Heart right ventricle (tissue), 16 donors: Measurements from ENCODE around the gene TRAPPC3. TPM values are rescaled to one million over a fixed set of nuclear protein-coding genes. Genes with fewer than 3 reads are reported as not detected.
A peak's percentile ranks its signal among the peaks of the same experiment; 100 is the strongest.

Experiments
- ATAC-seq, 8 donors: fragments of 200-7000 bp; cut with Tn5 transposase; one replicate each; pipeline ENCODE4 v1.9.1; 2020; ENCODE audit warnings: mild to moderate bottlenecking in 8 of 8, moderate library complexity in 8 of 8, moderate number of reproducible peaks in 1 of 8
- DNase-seq, 2 donors: peaks; one replicate each; pipeline ENCODE4 v3.0.0-alpha.2; 2020
- H3K27ac ChIP-seq, 10 donors: fragments of 200-600 bp; sonication (generic) in 2 of 10; one replicate each; pipeline versions ENCODE4 v1.5.0 to v1.8.0; 2020 to 2022; ENCODE audit warnings: mild to moderate bottlenecking in 3 of 10
- H3K27me3 ChIP-seq, 7 donors: fragments of 200-600 bp; one replicate each; pipeline ENCODE4 v1.8.0; 2021 to 2022; ENCODE audit warnings: mild to moderate bottlenecking in 2 of 7
- H3K36me3 ChIP-seq, 9 donors: fragments of 200-600 bp; sonication (generic) in 1 of 9; one replicate each; pipeline versions ENCODE4 v1.5.0 to v1.8.0; 2020 to 2022; ENCODE audit warnings: mild to moderate bottlenecking in 2 of 9
- H3K4me1 ChIP-seq, 9 donors: fragments of 200-600 bp; sonication (generic) in 1 of 9; one replicate each; pipeline versions ENCODE4 v1.5.0 to v1.8.0; 2020 to 2022; ENCODE audit warnings: mild to moderate bottlenecking in 4 of 9
- H3K4me3 ChIP-seq, 10 donors: fragments of 200-600 bp; sonication (generic) in 2 of 10; one replicate each; pipeline versions ENCODE4 v1.5.0 to v1.8.0; 2020 to 2022; ENCODE audit warnings: mild to moderate bottlenecking in 7 of 10, moderate library complexity in 2 of 10
- H3K9me3 ChIP-seq, 11 donors: fragments of 200-600 bp in 10 of 11; sonication (generic) in 2 of 11; one replicate each; pipeline versions ENCODE4 v1.5.0 to v1.8.0; 2013 to 2022; ENCODE audit warnings: mild to moderate bottlenecking in 2 of 11, control low read depth in 1 of 11, moderate library complexity in 1 of 11
- CTCF ChIP-seq, 9 donors: fragments of 200-600 bp; sonication (generic) in 2 of 9; IDR thresholded peaks; one replicate each; pipeline versions ENCODE4 v1.5.0 to v1.8.0; 2021 to 2022; ENCODE audit warnings: antibody characterized with exemption in 9 of 9, mild to moderate bottlenecking in 5 of 9, moderate library complexity in 1 of 9
- WGBS, 2 donors: extraction: QIAGEN DNeasy Blood & Tissue Kit; methylation state at CpG; one replicate each; pipeline ENCODE4 v1.1.7; 2013; ENCODE audit warnings: inconsistent platforms in 1 of 2; 5-methylcytosine and 5-hydroxymethylcytosine counted together
- intact Hi-C, 10 donors: fragments of 100-400 bp; cut with DNase I; formaldehyde crosslinking; loops; one replicate each; pipeline versions ENCODE4 v1.11.1 to v1.14.2; 2022
- polyA plus RNA-seq, 2 donors: library from polyadenylated mRNA; stranded (reverse); fragments of 200-250 nt; gene quantifications; one replicate each; pipeline ENCODE4 v1.2.3, GENCODE V29; 2013
- total RNA-seq, 10 donors: library from RNA; stranded (reverse); fragmentation: NEBNext Ultra II Directional in 3 of 10; extraction: Animal tissue kit (Norgen Biotek cat#: 25700) in 3 of 10; gene quantifications; one replicate each; pipeline versions ENCODE4 v1.2.1 to v1.2.4, GENCODE V29; 2021 to 2023
- donor health status: Arrhythmogenic right ventricular cardiomyopathy.
- donor health status: ischemic (EF 13 %, LVEDD 7.1; RV severe dilation, severe dysfunction).
- donor health status: healthy with polysubstance abuse.
- donor health status: DM: no; HTN: yes; CAD: no.
- donor health status: DM: no; HTN: no; CAD: no.
- donor health status: ischemic (EF 25% LVEDD 6.9; RV normal size, moderate dysfunction).
- donor health status: ischemic (EF 25% LVEDD 5.7; RV mildly dilated, moderate dysfunction).
- donor health status: healthy.
- donor health status: DM: yes; HTN: yes; CAD: no.
- donor health status: Ischemic cardiomyopathy.
- donor health status: ischemic (EF 35%, LVEDD 5.7; RV mildly dilated, moderate dysfunction).
- donor health status: nonischemic (EF 11% LVEDD 7.7; RV severe dilation, severe dysfunction).
- donor health status: DM: yes; HTN: yes; CAD: no.
- donor health status: PGD.
- donor health status: ischemic (EF 29% LVEDD 5.4; RV normal size, mild dysfunction).
- donor health status: nonischemic (EF 23%, LVEDD 6.1; RV moderate dilation, normal function).

TRAPPC3 gene
- total and polyA plus RNA-seq, 12 donors = 33.6 to 73.8 (median 48.4) TPM

DNA sequence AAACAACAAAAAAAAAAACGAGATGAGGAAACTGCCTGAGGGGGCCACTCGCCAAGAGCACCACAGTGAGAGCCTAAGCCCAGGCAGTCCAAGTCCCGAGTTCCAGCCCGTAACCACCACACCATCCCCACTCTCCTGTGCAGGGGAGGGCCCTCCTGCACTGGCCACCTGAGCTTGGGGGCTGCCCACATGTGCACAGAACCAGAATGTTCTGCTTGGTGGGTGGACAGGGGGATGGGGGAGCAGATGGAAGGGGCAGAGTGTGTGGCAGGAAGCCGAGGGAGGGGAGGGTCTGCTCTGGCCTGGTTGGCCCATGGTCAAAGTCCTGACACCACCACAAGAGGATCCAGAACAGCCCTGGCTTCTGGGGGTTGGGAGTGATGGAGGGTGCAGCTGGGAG lies 43.0 kb downstream of the TRAPPC3 start:
- Histone ChIP-seq H3K9me3 (no peaks in the 10 kb centered on the region), H3K4me3 (no peak overlapping the region), H3K36me3 (no peaks in the 10 kb centered on the region), H3K4me1 (peaks cover 0 to 4% (median 0%) of the 10 kb centered on the region in 9 donors), H3K27ac (no peak overlapping the region), H3K27me3 (no peaks in the 10 kb centered on the region)
- DNase-seq (no peak), ATAC-seq (no peak)
- intact Hi-C loops = loop anchor here in 3 of 10 donors (10.0 kb wide), 2 partner anchors 79 to 319 kb away; no protein-coding TSS in a partner anchor
- TF ChIP-seq CTCF (IDR thresholded peaks at IDR 0.05) = no peak
- 42 to 43% methylated on average over 5 of the region's 5 CpGs for WGBS, 2 donors

GRCh38 chr1:36101546-36101945 lies 47.7 kb downstream of the TRAPPC3 start:
- H3K27ac ChIP-seq = no peak overlapping the region
- TF ChIP-seq CTCF (IDR thresholded peaks at IDR 0.05) = no peak
- peaks cover 0 to 5% (median 0%) of the 10 kb centered on the region in 9 donors for H3K36me3 ChIP-seq
- no peaks in the 10 kb centered on the region for H3K27me3 ChIP-seq
- H3K4me1 ChIP-seq = peaks cover 0 to 15% (median 5%) of the 10 kb centered on the region in 9 donors
- H3K9me3 ChIP-seq = no peaks in the 10 kb centered on the region
- ATAC-seq = no peak
- no peak overlapping the region for H3K4me3 ChIP-seq
- intact Hi-C loops = loop anchor here in 8 of 10 donors (2.0 to 10.0 kb wide), 8 partner anchors 33 to 323 kb away; no protein-coding TSS in a partner anchor
- DNase-seq = no peak
- WGBS, 2 donors = 96 to 97% methylated on average over 5 of the region's 5 CpGs

GRCh38 chr1:36100376-36100775 lies 48.9 kb downstream of the TRAPPC3 start:
- H3K4me3 ChIP-seq = no peak overlapping the region
- no peaks in the 10 kb centered on the region for H3K9me3 ChIP-seq
- 65 to 72% methylated on average over 6 of the region's 6 CpGs for WGBS, 2 donors
- DNase-seq = no peak
- ATAC-seq = no peak
- peaks cover 0 to 17% (median 0%) of the 10 kb centered on the region in 9 donors for H3K36me3 ChIP-seq
- no peak overlapping the region for H3K27ac ChIP-seq
- no peaks in the 10 kb centered on the region for H3K27me3 ChIP-seq
- intact Hi-C loops = loop anchor here in 8 of 10 donors (2.0 to 10.0 kb wide), 8 partner anchors 34 to 324 kb away; no protein-coding TSS in a partner anchor
- H3K4me1 ChIP-seq = peaks cover 0 to 26% (median 15%) of the 10 kb centered on the region in 9 donors
- no peak for TF ChIP-seq CTCF (IDR thresholded peaks at IDR 0.05)

DNA sequence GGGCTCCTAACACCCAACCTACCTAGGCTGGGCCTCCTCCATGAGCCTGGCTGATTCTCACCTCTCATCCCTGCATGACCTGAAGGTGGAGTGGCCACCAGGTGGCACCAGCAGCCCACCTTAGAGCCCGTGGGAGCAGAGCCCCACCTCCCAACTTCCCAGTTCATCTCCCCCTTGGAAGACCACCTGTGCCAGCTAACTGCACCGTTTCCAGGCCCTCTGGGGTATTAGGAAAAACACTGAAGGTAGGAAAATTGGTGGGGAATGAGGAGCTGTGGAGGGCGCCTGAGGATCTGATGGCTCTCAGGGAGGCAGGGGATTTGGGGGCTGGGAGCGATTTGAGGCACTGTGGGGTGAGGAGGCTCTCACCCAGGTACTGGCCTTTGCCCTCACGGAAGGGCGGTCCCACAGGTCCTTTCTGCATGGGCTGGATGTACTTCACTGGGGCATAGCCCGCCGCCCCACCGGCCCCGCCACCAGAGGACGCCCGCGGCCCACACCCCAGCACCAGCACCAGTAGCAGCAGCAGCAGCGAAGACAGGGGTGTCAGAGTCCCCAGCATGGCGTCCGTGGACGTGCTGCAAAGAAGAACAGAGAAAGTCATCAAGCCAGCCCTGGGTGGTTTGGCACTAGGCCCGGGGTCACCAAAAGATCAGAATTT lies 49.5 kb downstream of the TRAPPC3 start:
- peak; percentile 68 to 89 (median 80) for TF ChIP-seq CTCF (IDR thresholded peaks at IDR 0.05)
- Histone ChIP-seq H3K4me3 (peak overlapping the region in 4 of 10 donors; percentile 5 to 28 (median 11)), H3K27ac (no peak overlapping the region), H3K27me3 (no peaks in the 10 kb centered on the region), H3K4me1 (peaks cover 0 to 29% (median 19%) of the 10 kb centered on the region in 9 donors), H3K9me3 (no peaks in the 10 kb centered on the region), H3K36me3 (peaks cover 0 to 22% (median 5%) of the 10 kb centered on the region in 9 donors)
- 27 to 29% methylated on average over 18 of the region's 18 CpGs for WGBS, 2 donors
- ATAC-seq (peak; percentile 81 to 91 (median 86)), DNase-seq (peak; percentile 75 to 83)
- intact Hi-C loops = loop anchor here in 9 of 10 donors (1.0 to 10.0 kb wide), 16 partner anchors 32 to 325 kb away; no protein-coding TSS in a partner anchor
